ENCODE measurements around the gene MARCHF3.
"Not testable (repeated sequence)": the region's sequence is repeated elsewhere in the genome, so short reads cannot be mapped to it uniquely, and the experiment has no call there.

MARCHF3 gene

DNA sequence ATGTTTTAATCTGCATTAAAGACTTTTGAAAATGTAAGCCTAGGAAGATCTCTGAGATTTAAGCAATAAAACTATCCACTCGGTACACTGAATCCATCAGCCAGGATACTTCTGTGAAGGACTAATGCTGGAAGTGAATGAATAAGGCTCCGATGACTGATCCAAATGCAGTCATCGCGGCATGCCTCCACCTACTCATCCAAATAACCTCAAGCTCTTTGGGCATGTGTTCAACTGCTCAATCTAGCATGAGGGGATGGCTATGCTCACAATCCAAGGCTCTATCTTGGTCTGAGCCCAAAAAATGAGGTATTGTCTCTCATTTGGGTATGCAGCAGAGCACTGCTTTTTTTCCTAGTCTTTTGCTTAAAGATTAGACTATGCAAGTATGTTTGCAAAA is 19.2 kb downstream of the MARCHF3 start:
- DNase-seq = no peak

DNA sequence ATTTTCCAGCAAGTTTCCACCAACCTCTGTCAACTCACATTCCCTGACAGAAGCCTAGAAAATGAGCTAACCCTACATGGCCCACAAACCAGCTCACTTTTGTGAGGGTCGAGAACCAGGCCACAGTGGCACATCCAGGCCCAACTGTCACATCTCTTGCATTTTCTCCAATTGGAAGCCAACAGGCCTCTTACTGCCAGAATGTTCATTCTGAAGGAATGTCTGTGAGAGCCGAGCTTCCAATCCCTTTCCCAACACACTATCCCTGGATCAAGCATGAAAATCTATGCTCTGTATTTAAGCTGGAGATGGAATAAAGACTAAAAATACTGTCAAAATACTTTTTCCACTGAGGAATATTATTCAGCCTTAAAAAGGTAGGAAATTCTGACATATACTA is 20.0 kb downstream of the MARCHF3 start:
- DNase-seq = no peak

DNA sequence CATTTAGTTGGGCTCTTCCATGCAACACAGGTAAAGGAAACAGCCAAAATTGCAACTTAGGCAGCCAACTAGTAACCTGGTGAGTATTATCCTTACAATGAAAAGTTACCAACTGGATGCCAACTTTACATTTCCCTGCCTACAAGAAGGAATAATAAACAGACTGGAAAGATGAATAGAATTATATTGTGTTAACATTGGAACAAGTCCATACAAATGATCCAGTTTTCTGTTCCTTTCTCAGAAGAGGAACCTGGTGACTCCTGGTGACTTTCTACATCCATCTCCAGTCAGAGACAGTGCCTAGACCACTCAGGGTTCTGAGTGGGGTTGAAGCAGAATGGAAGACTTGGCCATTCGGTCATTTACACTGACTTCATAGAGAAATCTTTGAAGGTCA is 20.6 kb downstream of the MARCHF3 start:
- DNase-seq = no peak

DNA sequence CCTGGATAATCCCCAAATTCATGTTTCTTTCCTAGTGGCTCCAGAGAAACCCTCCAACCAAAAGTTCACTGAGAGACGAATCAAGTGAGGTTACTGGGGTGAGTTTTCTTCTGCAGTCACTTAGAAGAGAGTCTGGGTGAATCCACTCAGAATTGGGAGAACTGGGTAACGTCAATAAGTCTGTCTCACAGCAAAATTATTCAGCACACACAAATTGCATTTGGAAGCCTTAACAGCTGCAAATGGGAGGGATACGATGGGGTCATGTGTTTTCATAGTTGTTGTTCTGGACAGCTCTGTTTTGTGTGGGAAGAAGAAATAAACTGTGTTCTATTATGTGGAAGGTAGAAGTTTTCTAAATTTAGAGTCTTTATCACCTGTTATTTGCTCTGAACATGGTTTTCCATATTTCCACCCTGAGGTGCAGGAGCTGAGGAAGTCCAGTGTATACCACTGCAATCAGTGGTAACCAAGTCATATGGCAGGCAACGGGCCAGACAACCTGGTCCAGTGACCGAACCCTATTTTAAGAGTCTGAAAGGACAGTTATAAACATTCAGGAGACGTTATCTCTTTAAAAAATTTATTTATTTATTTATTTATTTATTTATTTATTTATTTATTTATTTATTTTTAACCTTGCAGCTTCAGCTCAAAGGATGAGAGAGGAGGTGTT is 21.9 kb downstream of the MARCHF3 start:
- no peak for DNase-seq

DNA sequence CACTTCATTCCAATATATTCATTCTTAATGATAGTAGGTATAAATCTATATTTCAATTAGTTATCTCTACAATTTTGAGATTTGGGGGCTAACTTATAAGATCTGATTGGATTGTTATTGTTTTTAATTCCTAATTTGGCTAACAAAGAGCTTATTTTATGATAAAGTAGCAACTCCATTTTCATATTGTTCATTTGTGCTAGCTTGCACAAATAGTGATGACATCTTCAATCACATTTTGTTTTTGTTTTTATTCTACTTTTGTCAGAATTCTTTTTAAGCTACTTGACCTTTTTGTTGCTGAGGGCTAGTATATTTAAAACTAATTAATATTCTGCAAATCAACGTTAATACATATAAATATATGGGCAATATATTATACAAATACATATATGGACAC is 22.8 kb downstream of the MARCHF3 start:
- no peak for DNase-seq

DNA sequence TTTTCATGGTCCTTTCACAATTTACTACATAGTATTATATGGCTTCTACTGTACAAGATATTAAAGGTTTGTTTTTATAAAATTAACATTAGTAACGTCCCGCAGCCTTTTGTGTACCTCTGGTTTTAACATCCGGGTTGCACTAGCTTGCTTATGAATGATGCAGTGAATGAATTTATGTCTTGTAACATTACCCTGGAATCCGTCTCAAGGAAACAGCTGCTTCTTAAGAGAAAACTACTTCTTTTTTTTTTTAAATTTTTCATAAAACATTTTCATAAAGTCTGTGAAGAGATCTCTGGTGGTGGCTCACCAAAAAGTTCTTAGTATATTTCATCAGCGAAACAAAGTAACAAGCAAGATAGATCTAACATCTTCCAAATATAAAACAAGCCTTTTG is 23.6 kb downstream of the MARCHF3 start:
- no peak for DNase-seq

DNA sequence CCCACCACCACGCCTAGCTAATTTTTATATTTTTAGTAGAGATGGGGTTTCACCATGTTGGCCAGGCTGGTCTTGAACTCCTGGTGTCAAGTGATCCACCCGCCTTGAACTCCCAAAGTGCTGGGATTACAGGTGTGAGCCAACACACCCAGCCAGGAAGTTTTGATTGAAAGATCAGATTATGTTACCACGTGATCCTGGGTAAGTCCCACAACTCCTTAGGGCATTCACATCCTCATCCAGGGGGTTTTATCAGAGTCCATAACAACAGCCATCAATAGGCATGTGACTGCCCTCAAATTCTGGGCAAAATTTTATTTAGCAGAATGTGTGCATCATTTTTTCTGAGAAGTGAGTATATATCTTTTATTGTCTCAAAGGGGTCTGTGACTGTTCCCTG is 25.1 kb downstream of the MARCHF3 start:
- DNase-seq = not testable (repeated sequence)

DNA sequence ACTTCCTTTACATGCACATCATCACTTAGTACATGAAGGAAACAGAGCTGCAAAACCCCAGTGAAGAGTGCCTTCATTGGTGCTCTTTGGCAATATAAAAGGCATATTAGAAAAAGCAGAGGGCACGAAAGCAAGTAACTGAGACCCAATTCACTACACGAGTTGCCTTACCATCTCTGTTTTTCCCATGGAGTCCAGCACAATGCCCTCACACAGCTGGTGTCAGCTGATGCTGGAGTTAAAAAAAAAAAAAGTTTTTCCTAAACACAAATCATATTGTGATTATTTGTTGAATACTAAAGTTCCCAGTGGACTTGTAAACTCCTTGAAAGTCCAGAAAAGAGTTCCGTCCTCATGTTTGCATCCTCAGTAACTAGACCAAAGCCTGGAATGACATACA is 25.6 kb downstream of the MARCHF3 start:
- DNase-seq = no peak

DNA sequence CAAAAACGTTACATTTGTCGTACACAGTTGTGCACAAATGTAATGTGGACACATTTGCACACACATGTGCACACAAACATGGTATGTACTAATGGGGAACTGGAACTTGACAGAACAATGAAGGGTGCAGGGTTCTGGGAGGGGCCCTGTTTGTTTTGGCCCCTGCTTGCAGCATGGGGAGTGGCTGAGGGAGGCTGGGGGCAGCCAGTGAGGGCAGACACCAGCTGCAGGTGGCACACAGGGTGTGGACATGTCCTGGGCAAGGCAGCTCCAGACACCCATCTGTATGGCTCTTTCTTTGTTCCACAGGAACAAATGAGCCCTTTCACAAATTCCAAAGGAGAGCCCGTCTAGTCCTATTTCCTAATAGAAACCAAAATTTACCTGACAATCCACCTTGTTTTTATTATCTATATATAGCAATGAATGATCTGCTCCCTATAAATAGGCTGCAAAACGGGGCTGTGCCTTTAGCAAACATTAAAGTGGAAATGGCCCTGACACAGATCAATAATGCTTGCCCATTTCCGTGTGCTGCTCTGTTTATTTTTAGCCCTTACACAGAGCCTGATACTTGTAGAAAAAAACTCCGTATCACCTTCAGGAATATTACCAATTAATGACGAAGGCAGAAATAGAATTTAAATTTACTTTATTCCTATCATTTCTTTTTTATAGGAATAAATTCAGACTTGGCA is 26.4 kb downstream of the MARCHF3 start:
- DNase-seq = peak; percentile 36

DNA sequence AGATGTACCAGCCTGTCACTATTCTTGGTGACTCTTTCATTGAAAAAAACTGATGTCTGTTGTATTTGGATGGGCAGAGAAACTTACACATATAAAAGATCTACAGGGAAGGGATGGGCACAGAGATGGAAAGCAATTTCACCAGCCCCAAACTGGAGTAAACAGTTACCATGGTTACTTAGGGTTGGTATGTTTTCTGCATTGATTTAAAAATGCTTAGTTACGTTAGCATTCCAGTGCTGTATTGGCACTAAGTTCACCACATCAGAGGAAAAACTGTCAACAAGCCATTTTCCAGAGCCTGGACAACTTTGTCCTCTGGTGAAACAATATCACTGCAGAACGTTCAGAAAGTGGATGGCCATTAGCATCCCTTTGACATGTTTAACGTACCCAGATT is 28.0 kb downstream of the MARCHF3 start:
- DNase-seq = no peak

DNA sequence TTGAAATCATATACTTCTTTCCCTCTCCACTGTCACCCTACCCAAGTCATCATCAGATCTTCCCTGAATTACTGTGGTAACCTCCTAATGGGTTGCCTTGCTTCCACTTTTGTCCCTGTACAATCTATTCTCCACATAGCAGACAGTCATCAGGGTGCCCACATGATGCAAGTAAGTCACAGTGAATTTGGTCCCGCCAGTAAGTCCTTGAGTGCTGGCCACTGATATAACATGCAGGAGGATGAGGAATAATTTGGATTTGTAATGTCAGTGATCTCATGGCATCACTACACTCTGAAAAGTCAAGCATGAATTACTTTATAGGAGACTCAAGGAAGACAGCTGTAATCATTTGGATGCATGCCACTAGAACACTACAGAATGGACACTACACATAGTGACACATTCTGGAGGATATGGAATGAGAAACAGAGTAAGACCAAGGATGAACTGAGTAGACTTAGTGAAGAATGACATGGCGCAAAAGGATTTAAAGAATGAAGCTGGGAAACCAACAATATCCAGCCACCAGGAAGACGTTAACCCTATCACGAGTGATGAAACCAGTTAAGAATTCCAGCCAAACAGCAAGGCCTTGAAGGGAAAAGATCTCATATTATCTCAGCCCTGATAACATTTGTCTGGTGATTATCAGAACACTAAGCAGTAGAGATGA is 28.6 kb downstream of the MARCHF3 start:
- peak; percentile 11 for DNase-seq

DNA sequence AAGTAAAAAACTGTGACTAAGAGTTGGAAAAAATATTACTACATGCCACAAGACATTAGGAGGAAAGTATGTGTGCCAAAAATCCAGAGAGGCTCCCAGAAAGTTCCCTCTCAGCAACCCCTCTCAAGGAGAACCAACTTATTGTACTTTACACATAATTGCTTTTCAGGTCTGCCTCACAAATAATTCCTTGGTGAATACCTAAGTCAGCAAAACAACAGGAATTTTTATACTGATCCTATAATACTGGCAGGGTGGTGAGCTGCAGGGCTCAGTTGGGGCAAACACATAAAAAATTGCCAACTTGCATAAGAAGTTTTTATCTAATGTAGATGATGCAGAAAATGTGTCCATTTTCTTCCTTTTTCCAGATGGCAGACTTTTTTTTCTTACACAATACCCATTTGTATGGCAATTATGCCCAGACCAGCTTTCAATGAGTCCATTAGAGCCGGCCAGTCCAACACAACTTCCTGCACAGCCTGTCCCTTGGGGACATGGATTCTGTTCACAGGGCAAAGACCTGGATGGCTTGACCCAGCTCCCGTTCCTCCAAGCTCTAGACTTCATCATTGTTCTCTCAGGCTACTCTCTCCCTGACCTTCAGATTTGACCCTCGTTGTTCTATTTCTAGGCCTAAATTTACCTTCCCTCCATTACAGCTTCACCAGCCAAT is 31.3 kb downstream of the MARCHF3 start:
- no peak for DNase-seq

DNA sequence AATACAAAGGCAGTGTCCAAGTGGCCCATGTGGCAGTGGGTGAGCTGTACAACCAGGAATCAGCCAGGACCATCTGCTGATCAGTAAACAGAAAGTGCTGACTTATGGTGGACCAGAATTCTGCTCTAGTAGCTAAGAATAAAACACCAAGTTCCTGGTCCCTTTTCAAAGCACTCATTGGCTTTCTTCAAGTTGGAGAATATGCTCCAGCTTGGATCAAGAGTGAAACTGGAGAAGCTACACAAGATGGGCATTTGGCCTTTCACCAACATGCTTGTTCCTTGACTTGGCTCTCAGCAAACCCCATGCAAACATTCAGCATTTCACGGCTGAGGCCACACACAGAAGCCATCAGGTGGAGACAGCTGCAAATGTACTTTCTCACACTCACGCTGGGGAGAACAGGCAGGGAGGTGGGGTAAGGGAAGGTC is 32.1 kb downstream of the MARCHF3 start:
- peak; percentile 58 for DNase-seq

DNA sequence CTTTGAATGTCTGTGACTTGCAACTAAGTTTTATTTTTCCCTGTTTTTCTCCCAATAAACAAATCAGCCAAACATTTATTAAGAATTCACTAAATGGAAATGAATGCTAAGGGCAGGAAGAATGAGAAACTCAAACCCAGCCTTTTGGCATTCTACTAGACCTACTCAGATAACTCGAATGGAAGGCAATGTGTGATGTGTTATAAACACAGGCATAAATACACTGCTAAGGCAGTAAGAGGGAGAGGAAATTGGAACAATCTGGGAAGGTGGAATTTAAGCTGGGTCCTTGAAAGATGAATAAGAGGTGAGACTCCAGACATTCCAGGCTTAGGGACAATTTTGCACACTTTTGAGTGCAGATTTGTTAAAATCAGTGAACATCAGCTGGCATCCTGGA is 34.7 kb downstream of the MARCHF3 start:
- no peak for DNase-seq

DNA sequence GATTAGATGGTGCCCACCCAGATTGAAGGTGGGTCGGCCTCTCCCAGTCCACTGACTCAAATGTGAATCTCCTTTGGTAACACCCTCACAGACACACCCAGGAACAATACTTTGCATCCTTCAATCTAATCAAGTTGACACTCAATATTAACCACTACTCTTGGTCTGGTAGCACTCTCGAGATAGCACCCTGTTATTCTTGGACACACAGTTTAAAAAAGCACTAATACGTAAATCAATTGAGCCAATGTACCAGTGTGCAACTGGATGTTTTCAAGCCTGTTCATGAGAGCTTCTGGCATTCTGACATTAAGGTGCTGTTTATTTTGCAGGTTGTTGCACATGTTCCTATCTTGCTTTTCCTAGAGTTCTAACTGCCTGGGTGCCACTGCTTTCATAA is 35.3 kb downstream of the MARCHF3 start:
- DNase-seq = no peak

DNA sequence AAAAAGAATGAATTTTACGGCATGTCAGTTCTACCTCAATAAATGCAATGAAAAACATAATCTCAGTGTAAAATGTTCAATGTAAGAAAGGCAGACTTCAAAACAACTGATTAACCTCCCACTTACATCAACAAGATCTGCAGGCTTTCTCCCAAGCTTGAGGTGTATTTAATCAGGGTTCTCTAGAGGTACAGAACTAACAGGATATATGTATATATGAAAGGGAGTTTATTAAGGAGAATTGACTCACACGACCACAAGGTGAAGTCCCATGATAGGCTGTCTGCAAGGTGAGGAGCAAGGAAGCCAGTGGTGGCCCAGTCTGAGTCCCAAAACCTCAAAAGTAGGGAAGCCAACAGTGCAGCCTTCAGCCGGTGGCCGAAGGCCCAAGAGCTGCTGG is 35.9 kb downstream of the MARCHF3 start:
- DNase-seq = no peak

DNA sequence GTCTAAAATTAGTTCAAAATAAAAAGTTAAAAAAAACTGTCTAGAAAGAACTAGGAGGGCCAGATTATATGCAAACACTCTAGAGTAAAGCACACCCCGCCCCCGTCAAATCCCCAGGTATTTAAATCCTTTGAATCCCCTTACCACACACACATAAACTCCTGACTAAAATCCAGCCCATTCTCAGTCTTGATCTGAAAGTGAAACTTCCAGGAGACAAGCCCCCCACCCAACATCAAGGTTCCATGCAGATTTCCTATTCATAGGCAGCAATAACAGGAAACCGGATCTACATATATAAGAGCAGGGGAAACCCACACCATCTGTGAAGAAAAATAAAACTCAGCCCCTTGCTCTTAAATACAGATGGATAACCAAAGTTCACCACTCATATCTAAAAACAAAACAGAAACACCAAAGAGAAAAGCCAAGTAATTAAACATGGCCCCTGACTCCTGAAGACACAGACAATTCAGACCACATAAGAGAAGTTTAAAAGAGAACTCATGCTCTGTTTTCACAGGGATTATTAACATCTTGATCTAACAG is 42.3 kb downstream of the MARCHF3 start:
- no peak for DNase-seq

DNA sequence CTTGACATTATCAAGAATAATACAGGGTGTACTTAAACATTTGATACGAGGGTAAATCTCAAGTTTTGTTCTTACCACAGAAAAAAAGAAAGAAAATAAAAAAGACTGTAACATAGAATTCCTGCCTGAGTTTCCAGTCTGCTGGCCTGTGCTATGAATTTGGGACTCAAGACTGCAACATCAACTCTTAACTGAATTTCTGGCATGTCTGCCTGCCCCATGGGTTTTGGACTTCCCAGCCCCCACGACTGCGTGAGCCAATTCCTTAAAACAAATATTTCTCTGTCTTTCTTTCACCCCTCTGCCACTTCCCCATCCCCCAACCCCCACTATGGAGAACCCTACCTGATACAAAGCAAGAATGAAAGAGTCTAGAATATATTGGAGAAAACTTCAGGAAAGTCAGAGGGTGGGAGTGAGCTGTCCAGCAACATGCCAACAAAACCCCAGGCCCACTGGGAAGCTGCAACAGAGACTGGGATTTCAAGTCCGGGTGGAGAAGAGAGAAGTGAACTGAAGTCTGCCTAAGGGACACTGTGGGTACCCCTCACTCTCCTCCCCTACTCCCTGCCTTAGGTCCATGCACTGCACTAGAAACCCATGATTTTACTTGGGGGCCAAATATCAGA is 43.0 kb downstream of the MARCHF3 start:
- no peak for DNase-seq

DNA sequence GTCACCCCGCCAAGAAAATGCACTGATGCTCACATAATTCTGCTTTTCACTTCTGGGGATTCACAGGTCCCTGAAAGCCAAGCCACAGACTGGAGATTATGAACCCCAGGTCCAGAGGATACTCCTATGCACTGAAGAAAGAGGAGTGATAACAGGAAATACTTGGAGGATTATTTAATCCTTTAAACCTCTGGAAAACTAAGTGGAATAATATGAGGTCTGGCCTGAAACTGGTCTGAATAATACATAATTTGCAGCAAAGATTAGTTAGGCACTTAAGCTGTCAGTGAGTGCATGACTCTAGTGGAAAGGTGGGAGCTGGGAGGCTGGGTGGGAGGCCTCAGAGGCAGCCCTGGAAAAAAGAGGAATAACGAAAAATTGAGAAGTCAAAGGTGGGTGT is 45.7 kb downstream of the MARCHF3 start:
- DNase-seq = no peak

DNA sequence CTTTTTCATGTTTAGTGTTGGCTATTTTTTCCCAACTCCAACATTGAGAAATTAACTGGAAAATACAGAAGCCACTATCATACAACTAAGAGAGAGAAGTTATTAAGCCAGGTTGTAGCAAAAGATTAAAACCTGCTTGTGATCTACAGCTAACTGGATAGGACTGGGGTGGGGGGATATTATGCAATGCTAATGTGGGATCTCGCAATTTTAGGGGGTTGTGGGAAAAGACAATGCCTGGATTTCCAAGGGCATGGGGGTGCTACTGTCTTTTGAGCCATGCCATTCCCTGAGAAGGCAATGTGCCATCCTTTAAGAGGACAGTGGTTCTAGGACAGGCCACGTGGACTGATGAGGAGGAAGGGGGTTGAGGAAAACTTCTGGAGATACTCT is 46.5 kb downstream of the MARCHF3 start:
- DNase-seq = no peak

DNA sequence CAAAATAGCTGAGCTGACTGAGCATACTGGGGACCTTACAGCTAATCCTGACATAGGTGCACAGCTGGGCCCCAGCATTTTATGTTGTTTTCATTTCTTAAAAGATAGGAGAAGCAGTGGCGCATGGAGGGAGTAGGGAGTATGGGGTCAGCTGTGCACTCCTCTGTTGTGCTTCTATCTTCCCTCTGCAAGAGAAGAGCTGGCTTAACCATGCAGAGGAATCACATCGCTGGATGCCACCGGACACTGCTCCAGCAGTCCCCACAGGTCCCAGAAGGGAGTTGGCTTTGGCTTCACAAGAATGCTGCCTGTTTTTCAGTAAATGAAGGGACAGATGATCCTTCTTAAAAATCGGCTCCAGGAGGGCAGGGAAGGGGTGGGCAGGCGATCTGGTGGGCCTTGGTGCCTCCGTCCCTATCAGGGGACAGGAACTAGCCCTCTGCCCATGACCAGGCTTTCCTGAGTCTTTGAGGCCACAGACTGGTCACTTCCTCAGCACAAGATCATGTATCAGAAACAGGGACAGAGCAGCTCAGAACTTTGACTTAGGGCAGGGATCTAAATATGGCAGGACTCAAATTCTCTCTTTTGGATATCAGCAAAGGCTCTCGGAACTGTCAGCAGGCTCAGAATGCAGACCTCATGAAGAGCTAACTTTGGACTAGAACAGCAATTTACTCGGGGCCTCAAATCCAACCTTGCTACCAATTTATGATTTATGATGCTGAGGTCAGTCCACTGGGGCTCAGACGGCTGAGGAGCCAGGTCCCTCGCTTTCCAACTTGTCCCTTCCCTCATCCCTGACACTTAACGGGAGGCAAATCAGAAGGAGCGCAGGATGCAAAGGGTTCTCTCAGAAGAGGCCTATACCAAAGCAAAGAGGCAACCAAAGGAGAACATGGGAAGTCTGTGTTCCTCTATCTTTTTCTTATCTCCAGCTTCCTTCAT is 47.2 kb downstream of the MARCHF3 start:
- DNase-seq = no peak

DNA sequence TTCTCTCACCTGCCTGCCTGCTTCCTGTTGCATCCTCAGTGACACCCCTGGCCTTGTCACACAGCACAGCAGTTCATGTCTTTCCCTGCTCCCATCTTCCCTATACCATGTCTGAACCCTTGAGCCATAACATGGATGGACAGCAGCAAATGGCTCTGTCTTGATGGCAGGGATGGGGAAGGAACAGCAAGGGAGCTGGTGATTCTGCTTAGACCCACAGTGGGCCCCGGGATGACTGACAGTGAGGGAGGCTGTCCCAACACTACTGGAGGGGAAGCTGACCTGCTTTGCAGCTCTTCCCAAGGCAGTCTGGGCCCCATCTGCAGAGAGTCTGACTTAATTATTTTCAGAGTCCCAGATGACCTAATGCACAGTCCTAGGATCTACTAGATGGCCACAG is 48.2 kb downstream of the MARCHF3 start:
- no peak for DNase-seq
